GM18951 (cell line): ENCODE results near the gene AADACL4.

ENCODE experiments used
- POLR2A ChIP-seq: IDR thresholded peaks from 4 replicates; pipeline ENCODE4 v1.6.1; 2011; ENCODE audit warnings: mild to moderate bottlenecking; ENCODE audit not compliant: insufficient read length, insufficient read depth; ENCODE audit errors: extremely low read depth
- in situ Hi-C: fragments of 300-500 bp; cut with MboI; formaldehyde crosslinking; loops from one replicate; pipeline ENCODE4 v1.12.0; 2022; ENCODE audit warnings: low sequenced_read_pairs, mixed read lengths, inconsistent platforms; ENCODE audit not compliant: unreplicated experiment

The AADACL4 gene

DNA sequence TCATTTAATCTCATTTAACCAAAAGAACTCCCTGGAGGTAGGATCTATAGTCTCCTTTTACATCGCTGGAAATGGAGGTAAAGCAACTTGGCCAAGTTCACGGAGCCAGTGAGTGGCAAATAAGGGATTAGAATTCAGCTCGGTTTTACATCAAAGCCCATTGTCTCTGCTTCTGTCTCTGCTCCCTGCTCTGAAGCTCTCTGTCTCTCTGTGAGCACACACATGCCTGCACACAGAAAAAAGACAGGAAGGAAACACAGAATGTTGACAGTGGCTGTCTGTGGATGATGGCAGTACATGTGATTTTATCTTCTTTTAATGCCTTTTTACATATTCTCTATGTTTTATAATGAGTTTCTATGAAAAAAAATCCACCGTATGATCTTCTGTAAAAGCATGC, 17.0 kb upstream of the AADACL4 start:
- in situ Hi-C loops: loop anchor here (25.0 kb wide), 1 partner anchor 515 kb away; no protein-coding TSS in a partner anchor
- TF ChIP-seq POLR2A: no peak

- no peak for TF ChIP-seq POLR2A
- in situ Hi-C loops: loop anchor here (25.0 kb wide), 1 partner anchor 515 kb away; no protein-coding TSS in a partner anchor
These were observed 16.6 kb upstream of the AADACL4 start for GRCh38 chr1:12627296-12627695.

- TF ChIP-seq POLR2A: no peak
- in situ Hi-C loops: loop anchor here (25.0 kb wide), 1 partner anchor 517 kb away; no protein-coding TSS in a partner anchor
These were observed 14.4 kb upstream of the AADACL4 start for GRCh38 chr1:12629511-12629956.

DNA sequence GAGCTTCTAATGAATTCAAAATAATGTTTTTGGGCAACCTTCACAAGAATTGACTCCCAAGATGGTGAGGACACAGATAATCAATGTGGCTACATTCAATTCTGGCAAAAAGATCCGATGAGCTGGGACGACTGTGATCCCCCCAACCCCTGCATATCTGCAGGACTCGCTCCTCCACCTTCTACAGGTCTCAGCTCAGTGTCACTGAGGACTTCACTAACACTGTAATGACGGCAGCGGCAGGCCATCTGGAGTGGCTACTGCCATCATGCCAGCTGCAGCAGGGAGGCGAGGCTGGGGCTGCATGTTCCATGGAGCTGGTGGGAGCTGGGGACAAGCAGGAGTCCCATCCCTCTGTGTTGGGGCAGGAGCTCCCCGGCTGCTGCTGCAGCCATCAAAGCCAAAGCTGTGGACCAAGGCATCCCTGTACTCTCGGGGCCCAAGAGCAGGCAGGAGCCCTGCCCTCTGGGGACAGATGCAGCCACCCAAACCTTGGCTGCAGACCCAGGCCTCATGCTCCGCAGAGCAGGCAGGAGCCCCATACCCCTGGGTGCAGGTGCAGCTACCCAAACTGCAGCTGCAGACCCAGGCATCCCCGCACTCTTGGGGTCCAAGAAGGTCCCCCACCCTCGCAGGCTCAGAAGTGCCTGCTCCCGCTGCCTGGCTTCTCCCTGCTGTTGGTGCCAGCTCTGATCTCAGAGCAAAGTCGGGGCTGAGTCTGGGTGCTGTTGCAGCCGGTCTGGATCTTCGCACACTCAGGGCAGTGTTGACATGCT, 13.7 kb upstream of the AADACL4 start:
- in situ Hi-C loops: loop anchor here (25.0 kb wide), 1 partner anchor 518 kb away; no protein-coding TSS in a partner anchor

DNA sequence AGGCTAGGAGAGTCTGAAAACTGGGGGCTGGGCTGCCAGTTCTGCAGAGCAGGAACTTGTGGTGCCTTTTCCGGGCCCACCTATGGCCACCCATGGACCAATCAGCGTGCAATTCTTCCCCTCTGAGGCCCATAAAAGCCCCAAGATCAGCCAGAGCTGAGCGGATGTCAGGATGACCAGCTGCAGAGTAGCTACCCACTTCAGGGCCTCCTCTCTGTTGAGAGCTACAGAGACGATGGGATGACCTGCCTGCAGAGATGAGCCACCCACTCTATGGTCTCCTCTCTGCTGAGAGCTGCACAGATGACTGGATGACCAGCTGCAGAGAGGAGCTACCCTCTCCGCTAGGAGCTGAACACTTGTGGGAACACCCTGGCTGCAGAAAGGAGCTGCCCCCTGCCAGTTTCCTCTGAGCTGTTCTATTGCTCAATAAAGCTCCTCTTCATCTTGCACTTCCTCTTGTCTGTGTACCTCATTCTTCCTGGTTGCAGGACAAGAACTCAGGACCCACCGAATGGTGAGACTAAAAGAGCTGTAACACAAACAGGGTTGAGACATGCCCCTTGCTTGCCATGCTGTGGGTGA, 12.8 kb upstream of the AADACL4 start:
- in situ Hi-C loops: loop anchor here (25.0 kb wide), 1 partner anchor 519 kb away; no protein-coding TSS in a partner anchor

More for the DNA sequence above, 13.7 kb upstream of the AADACL4 start:
- TF ChIP-seq POLR2A: no peak

DNA sequence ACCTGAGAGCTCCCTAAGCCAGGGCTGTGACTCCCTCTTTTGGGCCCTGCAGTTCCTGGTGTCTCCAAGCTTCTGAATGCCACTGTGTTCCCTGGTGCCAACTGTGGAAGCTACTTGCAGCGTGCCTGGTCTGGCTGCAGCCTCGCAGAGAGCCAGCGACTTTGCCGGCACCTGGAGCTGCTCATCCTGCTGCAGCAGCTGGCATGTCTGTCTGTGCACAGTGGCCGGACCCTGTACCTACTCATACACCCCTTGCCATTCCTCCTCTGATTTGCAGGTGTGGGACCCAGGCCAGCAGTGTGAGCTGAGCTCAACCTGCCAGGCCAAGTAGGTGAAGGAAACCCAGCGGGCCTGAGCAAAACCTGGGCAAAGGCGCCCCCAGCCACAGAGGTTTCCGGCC, 12.3 kb upstream of the AADACL4 start:
- in situ Hi-C loops: loop anchor here (25.0 kb wide), 1 partner anchor 519 kb away; no protein-coding TSS in a partner anchor

More for the DNA sequence above, 12.8 kb upstream of the AADACL4 start:
- no peak for TF ChIP-seq POLR2A

DNA sequence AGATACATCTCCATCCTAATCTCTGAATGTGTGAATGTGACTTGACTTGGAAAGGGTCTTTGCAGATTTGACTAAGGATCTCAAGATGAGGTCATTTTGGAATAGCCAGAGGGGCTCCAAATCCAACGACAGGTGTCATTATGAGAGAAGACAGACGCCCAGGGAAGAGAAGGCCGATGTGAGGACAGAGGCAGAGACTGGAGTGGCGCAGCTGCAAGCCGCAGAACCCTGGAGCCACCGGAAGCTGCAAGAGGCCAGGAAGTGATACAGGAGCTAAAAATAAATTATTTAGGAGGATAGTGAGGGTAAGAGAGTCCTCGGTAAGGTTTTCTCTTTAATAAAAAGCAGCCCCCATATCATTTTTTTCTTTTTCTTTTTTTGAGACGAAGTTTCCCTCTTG, 9.7 kb upstream of the AADACL4 start:
- in situ Hi-C loops: loop anchor here (25.0 kb wide), 1 partner anchor 522 kb away; no protein-coding TSS in a partner anchor
- TF ChIP-seq POLR2A: no peak

More for the DNA sequence above, 12.3 kb upstream of the AADACL4 start:
- no peak for TF ChIP-seq POLR2A

- TF ChIP-seq POLR2A: no peak
- in situ Hi-C loops: loop anchor here (25.0 kb wide), 1 partner anchor 522 kb away; no protein-coding TSS in a partner anchor
These were observed 9.1 kb upstream of the AADACL4 start for GRCh38 chr1:12634696-12635202.

DNA sequence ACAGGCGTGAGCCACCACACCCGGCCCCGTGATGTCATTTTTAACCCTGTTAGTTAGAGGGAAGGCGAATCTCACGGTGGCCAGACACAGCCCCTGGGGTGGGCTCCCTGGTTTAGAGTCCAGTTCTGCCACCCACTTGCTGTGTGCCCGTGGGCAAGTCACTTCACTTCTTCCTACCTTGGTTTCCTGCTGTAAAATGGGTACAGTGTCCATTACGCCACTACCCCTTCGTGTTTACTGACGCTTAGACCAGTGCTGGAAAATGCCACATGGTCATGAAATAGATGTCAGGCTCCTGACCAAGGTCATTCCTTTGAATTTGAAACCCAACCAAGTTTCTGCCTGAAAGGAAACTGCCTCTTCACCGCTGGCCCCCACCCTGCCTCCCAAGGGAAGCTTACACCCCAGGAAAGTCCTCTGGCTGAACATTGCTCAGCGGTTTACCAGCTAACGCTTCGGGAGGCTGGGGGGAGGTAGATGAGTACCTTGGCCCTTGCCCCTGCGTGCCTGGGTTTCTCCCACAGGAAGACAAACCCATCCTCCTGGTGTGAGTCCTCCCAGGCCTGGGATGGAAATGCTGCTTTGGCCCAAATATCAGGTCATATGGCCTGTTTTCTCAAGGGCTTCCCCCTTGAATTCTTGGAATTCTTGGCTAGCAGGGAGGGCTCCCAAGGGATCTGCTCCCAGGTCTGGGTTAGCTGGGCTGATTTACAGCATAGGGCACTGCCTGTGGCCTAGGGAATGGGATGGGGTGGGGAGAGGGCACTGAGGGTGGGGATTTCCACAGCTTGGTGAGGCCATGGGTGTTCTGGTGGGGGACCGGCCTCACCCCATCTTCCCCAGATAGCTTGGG, 7.6 kb upstream of the AADACL4 start:
- no peak for TF ChIP-seq POLR2A
- in situ Hi-C loops: loop anchor here (25.0 kb wide), 1 partner anchor 524 kb away; no protein-coding TSS in a partner anchor

- no peak for TF ChIP-seq POLR2A
- in situ Hi-C loops: loop anchor here (25.0 kb wide), 1 partner anchor 525 kb away; no protein-coding TSS in a partner anchor
These were observed 6.2 kb upstream of the AADACL4 start for GRCh38 chr1:12637693-12638092.

- in situ Hi-C loops: loop anchor here (25.0 kb wide), 1 partner anchor 528 kb away; no protein-coding TSS in a partner anchor
- TF ChIP-seq POLR2A: no peak
These were observed 3.5 kb upstream of the AADACL4 start for GRCh38 chr1:12640237-12640957.

DNA sequence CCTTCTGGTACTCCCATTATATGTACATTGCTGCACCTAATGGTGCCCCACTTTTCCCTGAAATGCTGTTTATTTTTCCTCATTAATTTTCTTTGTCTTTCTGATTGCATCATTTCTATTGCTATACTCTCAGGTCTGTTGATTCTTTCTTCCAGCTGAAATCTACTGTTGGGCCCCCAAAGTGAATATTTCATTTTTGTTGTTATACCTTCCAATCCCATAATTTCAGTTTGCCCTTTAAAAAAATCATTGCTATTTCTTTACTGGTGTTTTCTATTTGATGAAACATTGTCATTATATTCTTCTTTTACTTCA, 3.0 kb upstream of the AADACL4 start:
- in situ Hi-C loops: loop anchor here (25.0 kb wide), 1 partner anchor 529 kb away; no protein-coding TSS in a partner anchor
- TF ChIP-seq POLR2A: no peak
